Keratinocyte (primary cell): Measurements from ENCODE around the gene AGR3.

ENCODE experiments used
- EZH2 ChIP-seq: IDR thresholded peaks from one replicate; pipeline ENCODE4 v1.6.1; 2012; ENCODE audit warnings: inconsistent platforms, mild to moderate bottlenecking, low read length, moderate library complexity
- TF ChIP-seq, protein P1 (sequence below), 3 experiments: IDR thresholded peaks in 1 of 3; conservative IDR thresholded peaks in 1 of 3; optimal IDR thresholded peaks in 1 of 3; 2 replicates in 2 of 3; 3 replicates in 1 of 3; pipeline versions ENCODE3 to v1.5.1; 2011; ENCODE audit warnings: low read length in 3 of 3, mild to moderate bottlenecking in 3 of 3, moderate library complexity in 2 of 3, control low read depth in 1 of 3, inconsistent platforms in 1 of 3; ENCODE audit not compliant: insufficient read depth in 2 of 3; ENCODE audit errors: extremely low read depth in 1 of 3

DNA sequence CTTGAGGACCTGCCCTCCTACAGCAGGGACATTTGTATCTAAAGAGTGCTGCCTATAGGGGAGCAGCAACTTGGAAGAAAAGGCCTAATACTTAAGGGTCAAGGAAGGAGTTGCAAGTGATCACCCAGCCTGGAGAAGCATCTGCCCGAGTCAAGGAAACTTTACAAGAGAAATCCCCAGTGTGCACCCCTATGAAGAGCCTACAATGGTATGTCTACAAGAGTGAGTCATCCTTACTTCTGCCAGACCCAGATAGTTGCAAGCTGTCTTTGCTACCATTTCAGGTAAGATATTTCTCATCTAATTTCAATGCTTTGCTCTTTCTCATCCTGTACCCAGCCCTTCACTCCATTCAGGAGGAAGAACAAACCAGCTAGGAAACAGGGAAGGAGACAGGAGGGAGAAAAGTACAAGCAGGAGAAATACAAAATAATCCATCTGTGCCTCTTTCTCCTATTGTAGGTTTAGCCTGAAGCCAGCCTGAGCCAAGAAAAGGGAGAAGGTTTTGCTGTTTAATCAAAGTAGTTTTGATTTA, 34.4 kb upstream of the AGR3 start:
- TF ChIP-seq, protein P1, sequence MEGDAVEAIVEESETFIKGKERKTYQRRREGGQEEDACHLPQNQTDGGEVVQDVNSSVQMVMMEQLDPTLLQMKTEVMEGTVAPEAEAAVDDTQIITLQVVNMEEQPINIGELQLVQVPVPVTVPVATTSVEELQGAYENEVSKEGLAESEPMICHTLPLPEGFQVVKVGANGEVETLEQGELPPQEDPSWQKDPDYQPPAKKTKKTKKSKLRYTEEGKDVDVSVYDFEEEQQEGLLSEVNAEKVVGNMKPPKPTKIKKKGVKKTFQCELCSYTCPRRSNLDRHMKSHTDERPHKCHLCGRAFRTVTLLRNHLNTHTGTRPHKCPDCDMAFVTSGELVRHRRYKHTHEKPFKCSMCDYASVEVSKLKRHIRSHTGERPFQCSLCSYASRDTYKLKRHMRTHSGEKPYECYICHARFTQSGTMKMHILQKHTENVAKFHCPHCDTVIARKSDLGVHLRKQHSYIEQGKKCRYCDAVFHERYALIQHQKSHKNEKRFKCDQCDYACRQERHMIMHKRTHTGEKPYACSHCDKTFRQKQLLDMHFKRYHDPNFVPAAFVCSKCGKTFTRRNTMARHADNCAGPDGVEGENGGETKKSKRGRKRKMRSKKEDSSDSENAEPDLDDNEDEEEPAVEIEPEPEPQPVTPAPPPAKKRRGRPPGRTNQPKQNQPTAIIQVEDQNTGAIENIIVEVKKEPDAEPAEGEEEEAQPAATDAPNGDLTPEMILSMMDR (optimal IDR thresholded peaks at IDR 0.05 in 1 of 3, IDR thresholded peaks at IDR 0.05 in 1 of 3, conservative IDR thresholded peaks at IDR 0.05 in 1 of 3; ENCODE audit: extremely low read depth in 1 of 3, insufficient read depth in 2 of 3, low read length in 3 of 3): no peak
- no peak for TF ChIP-seq EZH2
